GM23338 (cell line): ENCODE data around the gene OR10A2. TPM values are rescaled to one million over a fixed set of nuclear protein-coding genes. Genes with fewer than 3 reads are reported as not detected.

Source experiments
- ATAC-seq: fragments of 200-7000 bp; cut with Tn5 transposase; 3 replicates; pipeline ENCODE4 v1.9.1; 2020
- DNase-seq: peaks from one replicate; pipeline ENCODE4 v3.0.0-alpha.2; 2015; ENCODE audit warnings: low spot score
- H2AFZ ChIP-seq: fragments of 200-600 bp; sonication (generic); 2 replicates; pipeline ENCODE4 v1.8.0; 2016; ENCODE audit warnings: antibody characterized with exemption, mild to moderate bottlenecking, moderate library complexity
- H3F3A ChIP-seq: fragments of 200-600 bp; sonication (generic); replicated peaks from 2 replicates; pipeline ENCODE4 v1.8.0; 2017; ENCODE audit warnings: antibody characterized with exemption, mixed run types, low read depth
- H3K27ac ChIP-seq: fragments of 200-600 bp; sonication (generic); 2 replicates; pipeline ENCODE4 v1.6.1; 2016; ENCODE audit warnings: low read depth
- H3K27me3 ChIP-seq: fragments of 200-600 bp; sonication (generic); 2 replicates; pipeline ENCODE4 v1.8.0; 2016; ENCODE audit warnings: mild to moderate bottlenecking, mixed run types, moderate library complexity; ENCODE audit not compliant: insufficient read depth
- H3K36me3 ChIP-seq: fragments of 200-600 bp; sonication (generic); 2 replicates; pipeline ENCODE4 v1.8.0; 2016; ENCODE audit warnings: mild to moderate bottlenecking; ENCODE audit not compliant: insufficient read depth
- H3K4me1 ChIP-seq: fragments of 200-600 bp; sonication (generic); 2 replicates; pipeline ENCODE4 v1.8.0; 2016; ENCODE audit warnings: mild to moderate bottlenecking, moderate library complexity; ENCODE audit not compliant: insufficient read depth
- H3K4me2 ChIP-seq: fragments of 200-600 bp; sonication (generic); 2 replicates; pipeline ENCODE4 v1.7.1; 2017; ENCODE audit warnings: mixed run types
- H3K4me3 ChIP-seq: fragments of 200-600 bp; sonication (generic); 2 replicates; pipeline ENCODE4 v1.6.1; 2016; ENCODE audit warnings: mixed run types
- H3K79me2 ChIP-seq: fragments of 200-600 bp; sonication (generic); replicated peaks from 2 replicates; pipeline ENCODE4 v1.8.0; 2017; ENCODE audit warnings: mild to moderate bottlenecking; ENCODE audit not compliant: insufficient read depth
- H3K9me2 ChIP-seq: fragments of 200-600 bp; sonication (generic); 2 replicates; pipeline ENCODE4 v1.8.0; 2017; ENCODE audit not compliant: insufficient read depth
- H4K20me1 ChIP-seq: fragments of 200-600 bp; sonication (generic); replicated peaks from 2 replicates; pipeline ENCODE4 v1.8.0; 2017; ENCODE audit warnings: mild to moderate bottlenecking; ENCODE audit not compliant: insufficient read depth
- H3K27ac Mint-ChIP-seq: 2 replicates; pipeline ENCODE4 v1.8.0; 2020; ENCODE audit warnings: inconsistent platforms, mild to moderate bottlenecking, moderate library complexity, mixed read lengths
- H3K27me3 Mint-ChIP-seq: 3 replicates; pipeline ENCODE4 v1.8.0; 2022; ENCODE audit warnings: low read depth, mild to moderate bottlenecking, moderate library complexity, mixed read lengths, inconsistent platforms; ENCODE audit not compliant: insufficient read depth, poor library complexity
- H3K36me3 Mint-ChIP-seq: 3 replicates; pipeline ENCODE4 v1.8.0; 2021; ENCODE audit warnings: low read depth, mild to moderate bottlenecking, inconsistent platforms, moderate library complexity, mixed read lengths
- H3K4me1 Mint-ChIP-seq: 3 replicates; pipeline ENCODE4 v1.8.0; 2020; ENCODE audit warnings: mild to moderate bottlenecking, inconsistent platforms, mixed read lengths
- H3K4me3 Mint-ChIP-seq: 3 replicates; pipeline ENCODE4 v1.8.0; 2021; ENCODE audit warnings: moderate library complexity, mild to moderate bottlenecking, inconsistent platforms, mixed read lengths
- H3K9me3 Mint-ChIP-seq: 3 replicates; pipeline ENCODE4 v1.8.0; 2020; ENCODE audit warnings: moderate library complexity, mild to moderate bottlenecking, inconsistent platforms, mixed read lengths
- EZH2phosphoT487 ChIP-seq: fragments of 200-600 bp; sonication (generic); IDR thresholded peaks from one replicate; pipeline ENCODE4 v1.8.1; 2018; ENCODE audit warnings: antibody characterized with exemption; ENCODE audit not compliant: unreplicated experiment
- NANOG ChIP-seq: IDR thresholded peaks from 2 replicates; pipeline ENCODE4 v1.6.1; 2016; ENCODE audit warnings: antibody characterized with exemption, borderline replicate concordance
- polyA plus RNA-seq: library from polyadenylated mRNA; unstranded; fragments of >200 nt; fragmentation: Nextera tagmentation; extraction: Ambion mirVana; gene quantifications from 2 replicates; pipeline ENCODE4 v1.2.1, GENCODE V29; 2016
- total RNA-seq: library from RNA; depleted of rRNA; stranded (reverse); fragments of >200 nt; shearing (Covaris generic); gene quantifications from 2 replicates; pipeline ENCODE4 v1.2.3, GENCODE V29; 2014
- TF ChIP-seq, protein P1 (sequence below): fragments of 250-450 bp; sonication (Bioruptor Pico); IDR thresholded peaks from 2 replicates; pipeline ENCODE4 v1.5.0; 2020; ENCODE audit warnings: mild to moderate bottlenecking, moderate library complexity
- TF ChIP-seq, protein P2 (sequence below): IDR thresholded peaks from one replicate; pipeline ENCODE4 v1.6.1; 2018; ENCODE audit warnings: antibody characterized with exemption; ENCODE audit not compliant: unreplicated experiment

Gene OR10A2
- total and polyA plus RNA-seq, 2 experiments from 2014 or later, result 0.27 TPM; not detected in 1

DNA sequence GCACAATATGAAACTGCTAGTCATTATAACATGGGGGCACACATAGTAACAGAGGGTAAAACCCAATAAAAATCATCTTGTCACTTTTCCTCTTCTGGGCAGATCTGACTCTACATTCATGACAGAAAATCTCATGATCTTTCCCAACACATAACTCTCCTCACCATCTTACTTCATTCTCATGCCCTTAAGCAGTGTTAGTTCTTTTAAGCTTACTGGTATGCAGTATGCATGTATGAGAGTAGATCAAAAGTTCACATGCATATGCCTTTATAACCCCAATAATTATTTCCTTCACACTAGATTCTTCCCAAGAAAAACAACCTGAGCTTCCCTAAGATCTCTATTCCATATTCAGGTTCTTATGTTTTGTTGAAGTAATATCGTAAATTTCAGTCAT, 8.4 kb downstream of the OR10A2 start:
- Histone ChIP-seq H2AFZ (no peak overlapping the region), H3K9me2 (no peaks in the 10 kb centered on the region), H3K4me3 (no peak overlapping the region), H3F3A (no peaks in the 10 kb centered on the region), H3K27me3 (no peaks in the 10 kb centered on the region), H3K27ac (no peak overlapping the region), H3K4me2 (no peak overlapping the region), H4K20me1 (no peaks in the 10 kb centered on the region), H3K79me2 (no peaks in the 10 kb centered on the region), H3K36me3 (no peaks in the 10 kb centered on the region), H3K4me1 (no peaks in the 10 kb centered on the region)
- no peaks in the 10 kb centered on the region for H3K4me1 Mint-ChIP-seq
- H3K36me3 Mint-ChIP-seq, result no peaks in the 10 kb centered on the region
- DNase-seq, result no peak
- no peak overlapping the region for H3K27ac Mint-ChIP-seq
- no peaks in the 10 kb centered on the region for H3K27me3 Mint-ChIP-seq
- no peak overlapping the region for H3K4me3 Mint-ChIP-seq
- H3K9me3 Mint-ChIP-seq, result no peaks in the 10 kb centered on the region
- no peak for ATAC-seq
- TF ChIP-seq, protein P1, sequence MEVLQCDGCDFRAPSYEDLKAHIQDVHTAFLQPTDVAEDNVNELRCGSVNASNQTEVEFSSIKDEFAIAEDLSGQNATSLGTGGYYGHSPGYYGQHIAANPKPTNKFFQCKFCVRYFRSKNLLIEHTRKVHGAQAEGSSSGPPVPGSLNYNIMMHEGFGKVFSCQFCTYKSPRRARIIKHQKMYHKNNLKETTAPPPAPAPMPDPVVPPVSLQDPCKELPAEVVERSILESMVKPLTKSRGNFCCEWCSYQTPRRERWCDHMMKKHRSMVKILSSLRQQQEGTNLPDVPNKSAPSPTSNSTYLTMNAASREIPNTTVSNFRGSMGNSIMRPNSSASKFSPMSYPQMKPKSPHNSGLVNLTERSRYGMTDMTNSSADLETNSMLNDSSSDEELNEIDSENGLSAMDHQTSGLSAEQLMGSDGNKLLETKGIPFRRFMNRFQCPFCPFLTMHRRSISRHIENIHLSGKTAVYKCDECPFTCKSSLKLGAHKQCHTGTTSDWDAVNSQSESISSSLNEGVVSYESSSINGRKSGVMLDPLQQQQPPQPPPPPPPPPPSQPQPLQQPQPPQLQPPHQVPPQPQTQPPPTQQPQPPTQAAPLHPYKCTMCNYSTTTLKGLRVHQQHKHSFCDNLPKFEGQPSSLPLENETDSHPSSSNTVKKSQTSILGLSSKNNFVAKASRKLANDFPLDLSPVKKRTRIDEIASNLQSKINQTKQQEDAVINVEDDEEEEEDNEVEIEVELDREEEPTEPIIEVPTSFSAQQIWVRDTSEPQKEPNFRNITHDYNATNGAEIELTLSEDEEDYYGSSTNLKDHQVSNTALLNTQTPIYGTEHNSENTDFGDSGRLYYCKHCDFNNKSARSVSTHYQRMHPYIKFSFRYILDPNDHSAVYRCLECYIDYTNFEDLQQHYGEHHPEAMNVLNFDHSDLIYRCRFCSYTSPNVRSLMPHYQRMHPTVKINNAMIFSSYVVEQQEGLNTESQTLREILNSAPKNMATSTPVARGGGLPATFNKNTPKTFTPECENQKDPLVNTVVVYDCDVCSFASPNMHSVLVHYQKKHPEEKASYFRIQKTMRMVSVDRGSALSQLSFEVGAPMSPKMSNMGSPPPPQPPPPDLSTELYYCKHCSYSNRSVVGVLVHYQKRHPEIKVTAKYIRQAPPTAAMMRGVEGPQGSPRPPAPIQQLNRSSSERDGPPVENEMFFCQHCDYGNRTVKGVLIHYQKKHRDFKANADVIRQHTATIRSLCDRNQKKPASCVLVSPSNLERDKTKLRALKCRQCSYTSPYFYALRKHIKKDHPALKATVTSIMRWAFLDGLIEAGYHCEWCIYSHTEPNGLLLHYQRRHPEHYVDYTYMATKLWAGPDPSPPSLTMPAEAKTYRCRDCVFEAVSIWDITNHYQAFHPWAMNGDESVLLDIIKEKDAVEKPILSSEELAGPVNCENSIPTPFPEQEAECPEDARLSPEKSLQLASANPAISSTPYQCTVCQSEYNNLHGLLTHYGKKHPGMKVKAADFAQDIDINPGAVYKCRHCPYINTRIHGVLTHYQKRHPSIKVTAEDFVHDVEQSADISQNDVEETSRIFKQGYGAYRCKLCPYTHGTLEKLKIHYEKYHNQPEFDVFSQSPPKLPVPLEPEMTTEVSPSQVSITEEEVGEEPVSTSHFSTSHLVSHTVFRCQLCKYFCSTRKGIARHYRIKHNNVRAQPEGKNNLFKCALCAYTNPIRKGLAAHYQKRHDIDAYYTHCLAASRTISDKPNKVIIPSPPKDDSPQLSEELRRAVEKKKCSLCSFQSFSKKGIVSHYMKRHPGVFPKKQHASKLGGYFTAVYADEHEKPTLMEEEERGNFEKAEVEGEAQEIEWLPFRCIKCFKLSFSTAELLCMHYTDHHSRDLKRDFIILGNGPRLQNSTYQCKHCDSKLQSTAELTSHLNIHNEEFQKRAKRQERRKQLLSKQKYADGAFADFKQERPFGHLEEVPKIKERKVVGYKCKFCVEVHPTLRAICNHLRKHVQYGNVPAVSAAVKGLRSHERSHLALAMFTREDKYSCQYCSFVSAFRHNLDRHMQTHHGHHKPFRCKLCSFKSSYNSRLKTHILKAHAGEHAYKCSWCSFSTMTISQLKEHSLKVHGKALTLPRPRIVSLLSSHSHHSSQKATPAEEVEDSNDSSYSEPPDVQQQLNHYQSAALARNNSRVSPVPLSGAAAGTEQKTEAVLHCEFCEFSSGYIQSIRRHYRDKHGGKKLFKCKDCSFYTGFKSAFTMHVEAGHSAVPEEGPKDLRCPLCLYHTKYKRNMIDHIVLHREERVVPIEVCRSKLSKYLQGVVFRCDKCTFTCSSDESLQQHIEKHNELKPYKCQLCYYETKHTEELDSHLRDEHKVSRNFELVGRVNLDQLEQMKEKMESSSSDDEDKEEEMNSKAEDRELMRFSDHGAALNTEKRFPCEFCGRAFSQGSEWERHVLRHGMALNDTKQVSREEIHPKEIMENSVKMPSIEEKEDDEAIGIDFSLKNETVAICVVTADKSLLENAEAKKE (CRISPR knock-in tag), result no peak
- TF ChIP-seq NANOG (no peak), EZH2phosphoT487 (no peak)
- TF ChIP-seq, protein P2, sequence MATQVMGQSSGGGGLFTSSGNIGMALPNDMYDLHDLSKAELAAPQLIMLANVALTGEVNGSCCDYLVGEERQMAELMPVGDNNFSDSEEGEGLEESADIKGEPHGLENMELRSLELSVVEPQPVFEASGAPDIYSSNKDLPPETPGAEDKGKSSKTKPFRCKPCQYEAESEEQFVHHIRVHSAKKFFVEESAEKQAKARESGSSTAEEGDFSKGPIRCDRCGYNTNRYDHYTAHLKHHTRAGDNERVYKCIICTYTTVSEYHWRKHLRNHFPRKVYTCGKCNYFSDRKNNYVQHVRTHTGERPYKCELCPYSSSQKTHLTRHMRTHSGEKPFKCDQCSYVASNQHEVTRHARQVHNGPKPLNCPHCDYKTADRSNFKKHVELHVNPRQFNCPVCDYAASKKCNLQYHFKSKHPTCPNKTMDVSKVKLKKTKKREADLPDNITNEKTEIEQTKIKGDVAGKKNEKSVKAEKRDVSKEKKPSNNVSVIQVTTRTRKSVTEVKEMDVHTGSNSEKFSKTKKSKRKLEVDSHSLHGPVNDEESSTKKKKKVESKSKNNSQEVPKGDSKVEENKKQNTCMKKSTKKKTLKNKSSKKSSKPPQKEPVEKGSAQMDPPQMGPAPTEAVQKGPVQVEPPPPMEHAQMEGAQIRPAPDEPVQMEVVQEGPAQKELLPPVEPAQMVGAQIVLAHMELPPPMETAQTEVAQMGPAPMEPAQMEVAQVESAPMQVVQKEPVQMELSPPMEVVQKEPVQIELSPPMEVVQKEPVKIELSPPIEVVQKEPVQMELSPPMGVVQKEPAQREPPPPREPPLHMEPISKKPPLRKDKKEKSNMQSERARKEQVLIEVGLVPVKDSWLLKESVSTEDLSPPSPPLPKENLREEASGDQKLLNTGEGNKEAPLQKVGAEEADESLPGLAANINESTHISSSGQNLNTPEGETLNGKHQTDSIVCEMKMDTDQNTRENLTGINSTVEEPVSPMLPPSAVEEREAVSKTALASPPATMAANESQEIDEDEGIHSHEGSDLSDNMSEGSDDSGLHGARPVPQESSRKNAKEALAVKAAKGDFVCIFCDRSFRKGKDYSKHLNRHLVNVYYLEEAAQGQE, result no peak
